GM21786 (cell line): ENCODE measurements around the gene AP1B1.
A peak's percentile ranks its signal among the peaks of the same experiment; 100 is the strongest.
"Not testable (repeated sequence)": the region's sequence is repeated elsewhere in the genome, so short reads cannot be mapped to it uniquely, and the experiment has no call there.

Experiments used
- ATAC-seq: cut with Tn5 transposase; IDR thresholded peaks from one replicate; pipeline ENCODE4 v1.9.1; 2021; ENCODE audit not compliant: unreplicated experiment

Gene AP1B1

GRCh38 chr22:29387921-29388758 is at the start of gene AP1B1:
AP1B1 (minus strand) TSS chr22:29388570; CDS start chr22:29367243, 21,327 bp downstream.
- peak; percentile 74 for ATAC-seq

GRCh38 chr22:29435236-29436136 is 47.1 kb upstream of the AP1B1 start:
- no peak for ATAC-seq

- ATAC-seq: no peak
Observed at GRCh38 chr22:29434288-29434687, 45.9 kb upstream of the AP1B1 start.

GRCh38 chr22:29433856-29434255 is 45.5 kb upstream of the AP1B1 start:
- no peak for ATAC-seq

- no peak for ATAC-seq
Observed at GRCh38 chr22:29431986-29432385, 43.6 kb upstream of the AP1B1 start.

- no peak for ATAC-seq
Observed at GRCh38 chr22:29427176-29427760, 38.9 kb upstream of the AP1B1 start.

- no peak for ATAC-seq
Observed at GRCh38 chr22:29426476-29426875, 38.1 kb upstream of the AP1B1 start.

GRCh38 chr22:29418704-29419103 is 30.3 kb upstream of the AP1B1 start:
- not testable (repeated sequence) for ATAC-seq

- ATAC-seq: not testable (repeated sequence)
Observed at GRCh38 chr22:29414951-29415591, 26.7 kb upstream of the AP1B1 start.

- ATAC-seq: not testable (repeated sequence)
Observed at GRCh38 chr22:29412772-29413171, 24.4 kb upstream of the AP1B1 start.

- ATAC-seq: peak; percentile 52
Observed at GRCh38 chr22:29411569-29412211, 23.3 kb upstream of the AP1B1 start.

- no peak for ATAC-seq
Observed at GRCh38 chr22:29408940-29409339, 20.6 kb upstream of the AP1B1 start.

GRCh38 chr22:29401538-29401937 is 13.2 kb upstream of the AP1B1 start:
- ATAC-seq: not testable (repeated sequence)

- ATAC-seq: no peak
Observed at GRCh38 chr22:29400576-29400975, 12.2 kb upstream of the AP1B1 start.

GRCh38 chr22:29397791-29398190 is 9.4 kb upstream of the AP1B1 start:
- ATAC-seq: no peak

GRCh38 chr22:29396126-29396525 is 7.8 kb upstream of the AP1B1 start:
- no peak for ATAC-seq

- no peak for ATAC-seq
Observed at GRCh38 chr22:29394931-29395581, 6.7 kb upstream of the AP1B1 start.

GRCh38 chr22:29393019-29393608 is 4.7 kb upstream of the AP1B1 start:
- no peak for ATAC-seq

GRCh38 chr22:29391546-29391945 is 3.2 kb upstream of the AP1B1 start:
- no peak for ATAC-seq

- ATAC-seq: no peak
Observed at GRCh38 chr22:29390270-29390669, 1.9 kb upstream of the AP1B1 start.
